Measurements from ENCODE around the gene PAPPA2. TPM values are rescaled to one million over a fixed set of nuclear protein-coding genes. Genes with fewer than 3 reads are reported as not detected.
"Not testable (repeated sequence)": the region's sequence is repeated elsewhere in the genome, so short reads cannot be mapped to it uniquely, and the experiment has no call there.

PAPPA2 gene
- total RNA-seq, 2 experiments from 2014 or later, result 0.08 TPM

GRCh38 chr1:176719447-176719846, 256.5 kb downstream of the PAPPA2 start:
- H3K9me3 Mint-ChIP-seq, result no peaks in the 10 kb centered on the region
- POLR2A ChIA-PET, result no interaction called here
- CTCF ChIA-PET, result no interaction called here
- DNase-seq, result no peak
- H3K27ac Mint-ChIP-seq, result no peak overlapping the region
- H3K4me3 Mint-ChIP-seq, result no peak overlapping the region
- no peaks in the 10 kb centered on the region for H3K4me1 Mint-ChIP-seq
- no peaks in the 10 kb centered on the region for H3K36me3 Mint-ChIP-seq (ENCODE audit: low read depth)
- no peaks in the 10 kb centered on the region for H3K27me3 Mint-ChIP-seq

GRCh38 chr1:176720838-176721237, 257.9 kb downstream of the PAPPA2 start:
- no peaks in the 10 kb centered on the region for H3K4me1 Mint-ChIP-seq
- CTCF ChIA-PET, result no interaction called here
- H3K27ac Mint-ChIP-seq, result no peak overlapping the region
- POLR2A ChIA-PET, result no interaction called here
- no peaks in the 10 kb centered on the region for H3K36me3 Mint-ChIP-seq (ENCODE audit: low read depth)
- DNase-seq, result no peak
- H3K27me3 Mint-ChIP-seq, result no peaks in the 10 kb centered on the region
- no peak overlapping the region for H3K4me3 Mint-ChIP-seq
- no peaks in the 10 kb centered on the region for H3K9me3 Mint-ChIP-seq

GRCh38 chr1:176733661-176734060, 270.7 kb downstream of the PAPPA2 start:
- ChIA-PET CTCF (no interaction called here), POLR2A (no interaction called here)
- Mint-ChIP-seq H3K9me3 (no peaks in the 10 kb centered on the region), H3K4me1 (no peaks in the 10 kb centered on the region), H3K4me3 (no peak overlapping the region), H3K36me3 (ENCODE audit: low read depth) (no peaks in the 10 kb centered on the region), H3K27me3 (no peaks in the 10 kb centered on the region), H3K27ac (no peak overlapping the region)
- DNase-seq, result no peak

- no peaks in the 10 kb centered on the region for H3K9me3 Mint-ChIP-seq
- CTCF ChIA-PET, result no interaction called here
- no peaks in the 10 kb centered on the region for H3K27me3 Mint-ChIP-seq
- no peak overlapping the region for H3K4me3 Mint-ChIP-seq
- H3K36me3 Mint-ChIP-seq (ENCODE audit: low read depth), result no peaks in the 10 kb centered on the region
- DNase-seq, result no peak
- no peak overlapping the region for H3K27ac Mint-ChIP-seq
- H3K4me1 Mint-ChIP-seq, result no peaks in the 10 kb centered on the region
- POLR2A ChIA-PET, result no interaction called here
These were observed 272.2 kb downstream of the PAPPA2 start for GRCh38 chr1:176735201-176735600.

DNA sequence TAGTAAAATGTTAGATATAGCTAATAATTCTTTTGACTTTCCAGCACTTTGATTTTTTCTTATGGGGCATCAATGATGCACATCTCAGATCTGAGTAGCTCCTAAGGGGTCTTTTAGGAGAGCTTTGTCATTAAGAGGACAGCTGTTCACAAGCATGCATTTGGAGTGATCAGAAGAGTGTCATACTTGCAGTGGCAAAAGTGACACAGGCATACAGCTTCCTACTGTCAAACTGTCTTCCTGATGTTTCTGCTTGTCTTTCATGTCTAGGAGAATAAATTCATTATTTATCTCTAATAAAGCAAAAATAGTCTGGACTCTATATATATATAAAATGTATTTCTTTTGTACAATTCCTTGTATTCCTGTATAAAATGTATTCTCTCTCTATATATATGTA, 273.0 kb downstream of the PAPPA2 start:
- POLR2A ChIA-PET, result no interaction called here
- CTCF ChIA-PET, result no interaction called here
- H3K27me3 Mint-ChIP-seq, result no peaks in the 10 kb centered on the region
- H3K36me3 Mint-ChIP-seq (ENCODE audit: low read depth), result no peaks in the 10 kb centered on the region
- no peak overlapping the region for H3K27ac Mint-ChIP-seq
- no peak for DNase-seq
- H3K4me1 Mint-ChIP-seq, result no peaks in the 10 kb centered on the region
- H3K9me3 Mint-ChIP-seq, result no peaks in the 10 kb centered on the region
- no peak overlapping the region for H3K4me3 Mint-ChIP-seq

GRCh38 chr1:176741181-176741580, 278.2 kb downstream of the PAPPA2 start:
- Mint-ChIP-seq H3K27ac (no peak overlapping the region), H3K27me3 (no peaks in the 10 kb centered on the region), H3K4me3 (no peak overlapping the region), H3K36me3 (ENCODE audit: low read depth) (no peaks in the 10 kb centered on the region), H3K4me1 (no peaks in the 10 kb centered on the region), H3K9me3 (no peaks in the 10 kb centered on the region)
- POLR2A ChIA-PET, result no interaction called here
- DNase-seq, result no peak
- CTCF ChIA-PET, result no interaction called here

DNA sequence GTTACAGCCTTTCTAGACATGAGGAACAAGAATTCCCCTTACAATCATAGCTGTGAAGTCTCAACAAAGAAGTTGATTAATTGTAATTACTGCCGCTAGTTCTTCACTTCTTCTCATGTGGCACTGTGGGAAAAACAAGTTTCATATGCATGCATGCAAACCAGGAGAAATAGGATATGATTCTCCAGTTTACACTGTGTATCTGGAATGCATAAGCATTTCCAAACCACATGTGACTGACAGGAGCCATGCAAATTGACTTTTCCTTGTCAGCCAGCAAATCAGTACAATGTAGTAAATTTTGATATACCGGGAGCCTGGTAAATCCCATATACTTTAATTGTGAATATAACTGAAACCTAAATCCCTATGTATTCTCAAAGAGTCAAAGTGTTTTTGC, 279.3 kb downstream of the PAPPA2 start:
- Mint-ChIP-seq H3K4me3 (no peak overlapping the region), H3K27ac (no peak overlapping the region), H3K9me3 (no peaks in the 10 kb centered on the region), H3K27me3 (no peaks in the 10 kb centered on the region), H3K36me3 (ENCODE audit: low read depth) (no peaks in the 10 kb centered on the region), H3K4me1 (no peaks in the 10 kb centered on the region)
- ChIA-PET CTCF (no interaction called here), POLR2A (no interaction called here)
- no peak for DNase-seq

DNA sequence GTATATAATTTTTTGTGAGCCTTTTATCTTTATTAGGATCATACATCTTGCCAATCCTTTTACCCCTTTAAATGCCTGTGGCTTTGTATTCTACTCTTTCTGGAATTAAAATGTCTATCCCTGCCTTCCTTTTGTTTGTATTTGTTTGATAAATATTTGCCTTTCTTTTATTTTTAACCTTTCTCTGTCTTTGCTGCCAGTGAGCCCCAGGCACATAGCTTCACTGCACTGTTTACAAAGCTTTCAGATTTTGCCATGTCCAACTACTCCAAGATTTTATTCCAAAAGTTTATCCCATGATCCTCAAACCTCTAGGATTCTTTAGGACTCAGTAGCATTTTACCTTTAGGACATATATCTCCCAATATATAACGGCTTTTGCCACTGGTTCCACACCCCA, 281.2 kb downstream of the PAPPA2 start:
- no peak overlapping the region for H3K27ac Mint-ChIP-seq
- no peaks in the 10 kb centered on the region for H3K4me1 Mint-ChIP-seq
- H3K4me3 Mint-ChIP-seq, result no peak overlapping the region
- CTCF ChIA-PET, result no interaction called here
- DNase-seq, result no peak
- no peaks in the 10 kb centered on the region for H3K36me3 Mint-ChIP-seq (ENCODE audit: low read depth)
- H3K27me3 Mint-ChIP-seq, result no peaks in the 10 kb centered on the region
- POLR2A ChIA-PET, result no interaction called here
- no peaks in the 10 kb centered on the region for H3K9me3 Mint-ChIP-seq

DNA sequence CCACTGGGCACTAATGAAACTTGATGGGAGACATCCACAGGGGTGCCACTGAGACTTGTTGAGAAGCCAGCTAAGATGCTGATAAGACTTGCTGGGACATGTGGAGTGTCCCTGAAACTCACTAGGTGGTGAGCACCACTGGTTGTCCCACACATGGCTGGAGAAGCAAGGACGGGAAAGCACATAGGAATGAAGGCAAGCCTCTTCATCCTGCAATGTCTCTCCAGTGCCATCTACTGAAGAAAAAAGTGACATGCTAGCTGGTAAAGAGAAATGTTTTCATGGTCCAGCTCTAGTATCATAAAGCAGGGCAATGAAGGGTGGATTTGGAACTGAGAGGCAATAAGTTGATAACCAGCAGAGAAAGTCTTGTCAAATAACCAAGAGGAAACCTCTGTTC, 283.0 kb downstream of the PAPPA2 start:
- Mint-ChIP-seq H3K27ac (no peak overlapping the region), H3K9me3 (peaks cover 3% of the 10 kb centered on the region), H3K27me3 (no peaks in the 10 kb centered on the region), H3K4me3 (no peak overlapping the region), H3K4me1 (no peaks in the 10 kb centered on the region), H3K36me3 (ENCODE audit: low read depth) (no peaks in the 10 kb centered on the region)
- ChIA-PET CTCF (no interaction called here), POLR2A (no interaction called here)
- no peak for DNase-seq

- H3K4me1 Mint-ChIP-seq, result no peaks in the 10 kb centered on the region
These were observed 289.5 kb downstream of the PAPPA2 start for GRCh38 chr1:176752505-176752904.

GRCh38 chr1:176754676-176755075, 291.7 kb downstream of the PAPPA2 start:
- H3K36me3 Mint-ChIP-seq (ENCODE audit: low read depth), result no peaks in the 10 kb centered on the region
- H3K27me3 Mint-ChIP-seq, result no peaks in the 10 kb centered on the region
- ChIA-PET CTCF (no interaction called here), POLR2A (no interaction called here)
- H3K4me3 Mint-ChIP-seq, result no peak overlapping the region
- H3K27ac Mint-ChIP-seq, result no peak overlapping the region
- DNase-seq, result no peak
- no peaks in the 10 kb centered on the region for H3K9me3 Mint-ChIP-seq
- H3K4me1 Mint-ChIP-seq, result no peaks in the 10 kb centered on the region

More at GRCh38 chr1:176752505-176752904, 289.5 kb downstream of the PAPPA2 start:
- Mint-ChIP-seq H3K27ac (no peak overlapping the region), H3K27me3 (no peaks in the 10 kb centered on the region), H3K36me3 (ENCODE audit: low read depth) (no peaks in the 10 kb centered on the region), H3K4me3 (no peak overlapping the region), H3K9me3 (peaks cover 3% of the 10 kb centered on the region)
- DNase-seq, result no peak
- CTCF ChIA-PET, result no interaction called here
- POLR2A ChIA-PET, result no interaction called here

GRCh38 chr1:176756817-176757216, 293.8 kb downstream of the PAPPA2 start:
- H3K36me3 Mint-ChIP-seq (ENCODE audit: low read depth); DNase-seq; H3K9me3 Mint-ChIP-seq; CTCF ChIA-PET; H3K27me3 Mint-ChIP-seq; POLR2A ChIA-PET; H3K27ac Mint-ChIP-seq; H3K4me1 Mint-ChIP-seq; H3K4me3 Mint-ChIP-seq: not testable (repeated sequence)

DNA sequence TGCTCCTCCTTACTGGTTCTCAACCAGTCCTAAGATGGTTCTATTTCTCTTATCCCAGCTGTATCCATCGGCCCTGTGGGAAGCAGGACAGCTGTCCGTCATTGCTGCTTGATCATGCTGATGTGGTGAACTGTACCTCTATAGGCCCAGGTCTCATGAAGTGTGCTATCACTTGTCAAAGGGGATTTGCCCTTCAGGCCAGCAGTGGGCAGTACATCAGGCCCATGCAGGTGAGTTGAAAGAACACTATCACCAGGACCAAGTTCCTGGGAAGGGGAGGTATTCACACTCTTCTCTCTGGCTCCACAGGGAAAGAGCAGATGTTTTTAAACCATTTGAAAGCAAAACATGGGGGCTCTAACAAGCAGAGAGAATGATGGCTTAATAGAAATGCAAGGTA, 302.6 kb downstream of the PAPPA2 start:
- POLR2A ChIA-PET, result no interaction called here
- DNase-seq, result no peak
- H3K27me3 Mint-ChIP-seq, result no peaks in the 10 kb centered on the region
- H3K4me3 Mint-ChIP-seq, result no peak overlapping the region
- H3K9me3 Mint-ChIP-seq, result no peaks in the 10 kb centered on the region
- H3K27ac Mint-ChIP-seq, result no peak overlapping the region
- no peaks in the 10 kb centered on the region for H3K4me1 Mint-ChIP-seq
- CTCF ChIA-PET, result no interaction called here
- no peaks in the 10 kb centered on the region for H3K36me3 Mint-ChIP-seq (ENCODE audit: low read depth)

DNA sequence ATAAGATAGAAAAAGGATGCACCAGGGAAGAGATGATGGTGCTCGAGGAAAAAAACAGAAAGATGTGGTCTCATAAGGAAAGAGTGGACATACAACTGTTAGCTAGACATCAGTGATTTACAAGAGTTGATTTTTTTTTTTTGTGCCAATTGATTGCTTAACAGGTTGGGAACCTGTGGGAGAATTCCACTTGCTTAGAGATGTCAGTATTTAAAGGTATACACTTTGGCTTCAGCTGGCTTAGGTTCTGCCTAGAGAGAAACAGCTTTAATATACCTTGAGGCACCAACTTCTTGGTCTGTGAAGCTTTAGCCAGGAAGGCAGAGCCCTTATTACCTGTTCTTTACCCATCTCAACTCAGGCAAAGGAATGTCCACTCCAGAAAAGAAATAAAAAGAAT, 303.8 kb downstream of the PAPPA2 start:
- no peaks in the 10 kb centered on the region for H3K36me3 Mint-ChIP-seq (ENCODE audit: low read depth)
- no peak overlapping the region for H3K27ac Mint-ChIP-seq
- no peaks in the 10 kb centered on the region for H3K4me1 Mint-ChIP-seq
- no peaks in the 10 kb centered on the region for H3K27me3 Mint-ChIP-seq
- H3K4me3 Mint-ChIP-seq, result no peak overlapping the region
- H3K9me3 Mint-ChIP-seq, result no peaks in the 10 kb centered on the region
- no peak for DNase-seq
- ChIA-PET CTCF (no interaction called here), POLR2A (no interaction called here)

DNA sequence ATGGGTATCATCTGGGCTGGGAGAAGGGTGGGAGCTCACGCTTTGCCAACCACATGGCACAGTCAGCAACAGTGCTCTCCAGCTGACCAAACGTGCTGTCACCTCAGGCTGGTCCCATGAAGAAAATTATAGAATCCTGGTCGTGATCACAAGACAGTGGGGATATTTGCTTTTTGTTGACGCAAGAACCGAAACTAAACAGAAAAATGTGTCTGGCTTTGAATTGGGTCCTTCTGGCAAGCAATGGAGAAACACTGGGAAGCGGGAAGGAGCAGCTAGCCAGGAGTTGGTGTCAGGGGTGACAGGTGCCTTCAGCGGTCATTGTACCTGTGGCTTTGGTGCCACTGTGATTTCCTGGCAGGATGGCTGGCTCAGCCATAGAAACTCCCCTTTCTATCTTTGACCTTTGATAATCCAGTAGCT, 304.8 kb downstream of the PAPPA2 start:
- Mint-ChIP-seq H3K9me3 (no peaks in the 10 kb centered on the region), H3K4me1 (no peaks in the 10 kb centered on the region), H3K4me3 (no peak overlapping the region), H3K36me3 (ENCODE audit: low read depth) (no peaks in the 10 kb centered on the region), H3K27me3 (no peaks in the 10 kb centered on the region), H3K27ac (no peak overlapping the region)
- CTCF ChIA-PET, result no interaction called here
- no peak for DNase-seq
- POLR2A ChIA-PET, result no interaction called here
